ENCODE results near the gene FLT3. TPM values are rescaled to one million over a fixed set of nuclear protein-coding genes. Genes with fewer than 3 reads are reported as not detected.

The FLT3 gene
- not detected in 2 replicates for total RNA-seq

GRCh38 chr13:28100150-28101121 is at the start of gene FLT3:
Gene FLT3, minus strand, starts transcription at chr13:28100576. Its CDS starts 66 bp downstream, at chr13:28100510.

GRCh38 chr13:28138012-28138755 is 37.8 kb upstream of the FLT3 start, which contains the start of gene PAN3:
Gene PAN3, plus strand, starts transcription at chr13:28138545. Its CDS starts 113 bp downstream, at chr13:28138658.

DNA sequence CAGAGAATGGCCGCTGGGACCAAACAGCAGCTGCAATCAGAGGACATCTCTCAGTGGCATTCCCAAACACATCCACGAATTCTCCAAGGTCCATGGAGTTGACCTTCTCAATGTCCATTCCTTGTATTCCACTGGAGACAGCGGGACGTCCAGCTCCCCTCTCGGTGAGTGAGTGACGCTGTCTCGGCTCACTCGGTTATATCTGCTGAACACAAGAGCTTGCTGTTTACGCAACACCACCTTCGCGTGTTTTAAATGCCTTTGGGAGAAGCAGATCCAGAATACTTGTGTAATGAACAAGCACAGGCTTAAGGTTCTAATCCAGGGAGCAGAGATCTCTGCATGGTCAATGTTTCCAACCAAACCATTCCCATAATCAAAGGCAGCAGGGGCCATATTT is 111.9 kb downstream of the FLT3 start, which contains the start of gene URAD:
URAD (minus strand) TSS at position 174 of the 400 bp plus-strand sequence; CDS start at position 118, 56 bp downstream.

DNA sequence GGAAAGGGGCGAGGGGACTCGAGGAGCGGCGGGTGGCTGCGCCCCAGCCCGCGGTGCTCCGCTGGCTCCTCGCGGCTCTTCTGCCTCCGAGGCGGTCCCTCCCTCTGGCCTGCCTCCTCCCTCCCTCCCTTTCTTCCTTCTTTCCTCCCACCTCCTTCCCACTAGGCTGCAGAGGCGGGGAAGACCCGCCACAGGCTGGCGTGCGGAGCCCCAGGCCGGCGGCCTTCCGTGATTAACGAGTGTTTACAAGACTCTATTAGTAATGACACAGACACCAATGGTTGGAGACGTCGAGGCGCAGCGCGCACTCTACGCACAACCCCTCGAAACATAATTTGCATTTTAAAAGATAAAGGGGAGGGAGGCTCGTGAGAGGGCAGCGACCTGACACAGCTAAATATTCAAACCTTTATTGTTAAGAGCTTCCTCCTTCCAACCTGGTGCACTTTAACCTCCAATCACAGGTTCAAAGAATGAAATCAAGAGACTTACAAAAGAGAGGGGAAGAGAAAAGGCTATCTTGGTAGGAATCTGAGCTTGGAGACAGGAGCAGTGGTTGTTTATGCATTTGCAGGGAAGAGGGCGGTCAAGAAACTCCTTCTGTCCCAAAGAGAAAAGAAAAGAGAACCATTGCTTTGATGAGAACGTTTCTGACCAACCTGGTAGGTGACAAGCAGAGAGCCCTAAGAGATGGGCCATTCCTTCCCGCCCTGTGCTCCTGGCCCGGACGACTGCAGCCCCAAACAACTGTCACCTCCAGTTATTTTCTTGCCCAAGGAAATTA is 131.1 kb downstream of the FLT3 start, which contains the start of gene CDX2:
CDX2 (minus strand) TSS at position 234 of the 784 bp plus-strand sequence. CDS start 309 bp downstream, outside the sequence.

Other genes with a start within 250 kb of the FLT3 start
- not detected in 2 replicates for gene PDX1, start 180.6 kb downstream of the FLT3 start, total RNA-seq
- not detected in 2 replicates for gene CDX2, start 131.3 kb downstream of the FLT3 start, total RNA-seq
- gene URAD, start 111.9 kb downstream of the FLT3 start, total RNA-seq = not detected in 2 replicates
- 13.7 and 15.9 TPM in 2 replicates for gene PAN3, start 38.0 kb upstream of the FLT3 start, total RNA-seq